GM18870 (cell line): ENCODE data around the gene ZNF292.
"Not testable (repeated sequence)": the region's sequence is repeated elsewhere in the genome, so short reads cannot be mapped to it uniquely, and the experiment has no call there.

ENCODE experiments used
- ATAC-seq: cut with Tn5 transposase; IDR thresholded peaks from one replicate; pipeline ENCODE4 v1.9.1; 2021; ENCODE audit warnings: moderate library complexity; ENCODE audit not compliant: unreplicated experiment

ZNF292 gene

GRCh38 chr6:87212596-87212995 lies 57.2 kb downstream of the ZNF292 start:
- ATAC-seq: no peak

GRCh38 chr6:87213364-87213763 lies 58.0 kb downstream of the ZNF292 start:
- no peak for ATAC-seq

GRCh38 chr6:87214831-87215230 lies 59.5 kb downstream of the ZNF292 start:
- no peak for ATAC-seq

GRCh38 chr6:87220997-87221396 lies 65.6 kb downstream of the ZNF292 start:
- no peak for ATAC-seq

GRCh38 chr6:87222676-87223075 lies 67.3 kb downstream of the ZNF292 start:
- no peak for ATAC-seq

- ATAC-seq: no peak
Observed at GRCh38 chr6:87224971-87225370, 69.6 kb downstream of the ZNF292 start.

GRCh38 chr6:87225511-87225910 lies 70.1 kb downstream of the ZNF292 start:
- no peak for ATAC-seq

- no peak for ATAC-seq
Observed at GRCh38 chr6:87225937-87226336, 70.6 kb downstream of the ZNF292 start.

- ATAC-seq: no peak
Observed at GRCh38 chr6:87230801-87231200, 75.4 kb downstream of the ZNF292 start.

GRCh38 chr6:87237804-87238203 lies 82.4 kb downstream of the ZNF292 start:
- no peak for ATAC-seq

- ATAC-seq: not testable (repeated sequence)
Observed at GRCh38 chr6:87239098-87239635, 83.8 kb downstream of the ZNF292 start.

GRCh38 chr6:87241304-87241703 lies 85.9 kb downstream of the ZNF292 start:
- no peak for ATAC-seq

GRCh38 chr6:87242311-87242710 lies 86.9 kb downstream of the ZNF292 start:
- no peak for ATAC-seq

- ATAC-seq: no peak
Observed at GRCh38 chr6:87243812-87244211, 88.4 kb downstream of the ZNF292 start.

- no peak for ATAC-seq
Observed at GRCh38 chr6:87244380-87244779, 89.0 kb downstream of the ZNF292 start.

- ATAC-seq: no peak
Observed at GRCh38 chr6:87250019-87250418, 94.7 kb downstream of the ZNF292 start.

- peak; percentile 58 for ATAC-seq
Observed at GRCh38 chr6:87251225-87251624, 95.9 kb downstream of the ZNF292 start.

GRCh38 chr6:87251725-87252124 lies 96.4 kb downstream of the ZNF292 start:
- ATAC-seq: no peak

GRCh38 chr6:87257046-87257445 lies 101.7 kb downstream of the ZNF292 start:
- ATAC-seq: no peak

GRCh38 chr6:87257565-87257964 lies 102.2 kb downstream of the ZNF292 start:
- ATAC-seq: no peak

GRCh38 chr6:87257975-87258374 lies 102.6 kb downstream of the ZNF292 start:
- ATAC-seq: no peak

- ATAC-seq: no peak
Observed at GRCh38 chr6:87259791-87260190, 104.4 kb downstream of the ZNF292 start.

GRCh38 chr6:87261534-87261933 lies 106.2 kb downstream of the ZNF292 start:
- ATAC-seq: no peak

GRCh38 chr6:87264481-87264880 lies 109.1 kb downstream of the ZNF292 start:
- no peak for ATAC-seq
